Thoracic aorta (tissue), 2 donors: ENCODE results near the gene PDE4D. TPM values are rescaled to one million over a fixed set of nuclear protein-coding genes. Genes with fewer than 3 reads are reported as not detected.

Experiments
- ATAC-seq: fragments of 150-250 bp; one replicate; pipeline ENCODE4 v1.8.0; 2017; ENCODE audit warnings: low read depth; ENCODE audit not compliant: insufficient number of reproducible peaks, low FRiP score
- DNase-seq: peaks from one replicate; pipeline ENCODE4 v3.0.0-alpha.2; 2020; ENCODE audit warnings: low spot score
- H3K27ac ChIP-seq, 2 donors: fragments of 200-600 bp; sonication (generic); 1 replicate in 1 of 2; 2 replicates in 1 of 2; pipeline ENCODE4 v1.5.1; 2016; ENCODE audit warnings: mild to moderate bottlenecking in 2 of 2, moderate library complexity in 2 of 2
- H3K27me3 ChIP-seq: fragments of 200-600 bp; sonication (generic); replicated peaks from 2 replicates; pipeline ENCODE4 v1.6.0; 2016; ENCODE audit warnings: mild to moderate bottlenecking; ENCODE audit not compliant: insufficient read depth
- H3K36me3 ChIP-seq: fragments of 200-600 bp; sonication (generic); one replicate; pipeline ENCODE4 v1.5.1; 2016
- H3K4me1 ChIP-seq, 2 donors: fragments of 200-600 bp; sonication (generic); 1 replicate in 1 of 2; 2 replicates in 1 of 2; pipeline versions ENCODE4 v1.5.1 to v1.6.0; 2016; ENCODE audit warnings: low read depth in 2 of 2, mild to moderate bottlenecking in 1 of 2; ENCODE audit not compliant: control insufficient read depth in 1 of 2
- H3K4me3 ChIP-seq: fragments of 200-600 bp; sonication (generic); 2 replicates; pipeline ENCODE4 v1.5.1; 2016; ENCODE audit warnings: mild to moderate bottlenecking
- H3K9me3 ChIP-seq: fragments of 200-600 bp; sonication (generic); 2 replicates; pipeline ENCODE4 v1.5.1; 2016
- total RNA-seq, 2 donors: library from RNA; depleted of rRNA; stranded (reverse); fragments of >200 nt; gene quantifications; one replicate each; pipeline versions ENCODE4 v1.1.0 to v1.2.3, GENCODE V29; 2016
- TF ChIP-seq, protein P1 (sequence below): fragments of 200-600 bp; sonication (generic); IDR thresholded peaks from one replicate; pipeline ENCODE4 v1.5.1; 2019; ENCODE audit warnings: antibody characterized with exemption

PDE4D gene
- total RNA-seq, 2 donors from 2014 or later: 34.0 to 85.8 TPM

DNA sequence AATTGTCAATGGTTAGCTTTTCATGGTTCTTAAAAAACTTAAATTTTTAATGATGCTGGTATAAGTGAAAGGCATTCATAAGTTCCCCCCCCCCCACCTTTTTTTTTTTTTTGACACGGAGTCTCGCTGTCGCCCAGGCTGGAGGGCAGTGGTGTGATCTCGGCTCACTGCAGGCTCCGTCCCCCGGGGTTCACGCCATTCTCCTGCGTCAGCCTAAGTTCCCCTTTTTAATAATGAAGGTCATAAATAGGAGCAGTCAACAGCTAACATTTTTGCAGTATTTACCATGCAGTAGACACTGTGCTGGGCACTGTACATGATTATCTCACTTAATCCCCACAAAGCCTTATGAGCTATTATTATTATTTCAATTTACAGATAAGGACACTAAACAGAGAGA is 556.3 kb downstream of the PDE4D start:
- DNase-seq (no peak), ATAC-seq (no peak)
- H3K36me3 ChIP-seq: no peaks in the 10 kb centered on the region
- TF ChIP-seq, protein P1, sequence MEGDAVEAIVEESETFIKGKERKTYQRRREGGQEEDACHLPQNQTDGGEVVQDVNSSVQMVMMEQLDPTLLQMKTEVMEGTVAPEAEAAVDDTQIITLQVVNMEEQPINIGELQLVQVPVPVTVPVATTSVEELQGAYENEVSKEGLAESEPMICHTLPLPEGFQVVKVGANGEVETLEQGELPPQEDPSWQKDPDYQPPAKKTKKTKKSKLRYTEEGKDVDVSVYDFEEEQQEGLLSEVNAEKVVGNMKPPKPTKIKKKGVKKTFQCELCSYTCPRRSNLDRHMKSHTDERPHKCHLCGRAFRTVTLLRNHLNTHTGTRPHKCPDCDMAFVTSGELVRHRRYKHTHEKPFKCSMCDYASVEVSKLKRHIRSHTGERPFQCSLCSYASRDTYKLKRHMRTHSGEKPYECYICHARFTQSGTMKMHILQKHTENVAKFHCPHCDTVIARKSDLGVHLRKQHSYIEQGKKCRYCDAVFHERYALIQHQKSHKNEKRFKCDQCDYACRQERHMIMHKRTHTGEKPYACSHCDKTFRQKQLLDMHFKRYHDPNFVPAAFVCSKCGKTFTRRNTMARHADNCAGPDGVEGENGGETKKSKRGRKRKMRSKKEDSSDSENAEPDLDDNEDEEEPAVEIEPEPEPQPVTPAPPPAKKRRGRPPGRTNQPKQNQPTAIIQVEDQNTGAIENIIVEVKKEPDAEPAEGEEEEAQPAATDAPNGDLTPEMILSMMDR: no peak
- no peaks in the 10 kb centered on the region for H3K9me3 ChIP-seq
- no peaks in the 10 kb centered on the region for H3K4me1 ChIP-seq
- no peaks in the 10 kb centered on the region for H3K27me3 ChIP-seq
- no peak overlapping the region for H3K27ac ChIP-seq
- no peak overlapping the region for H3K4me3 ChIP-seq

DNA sequence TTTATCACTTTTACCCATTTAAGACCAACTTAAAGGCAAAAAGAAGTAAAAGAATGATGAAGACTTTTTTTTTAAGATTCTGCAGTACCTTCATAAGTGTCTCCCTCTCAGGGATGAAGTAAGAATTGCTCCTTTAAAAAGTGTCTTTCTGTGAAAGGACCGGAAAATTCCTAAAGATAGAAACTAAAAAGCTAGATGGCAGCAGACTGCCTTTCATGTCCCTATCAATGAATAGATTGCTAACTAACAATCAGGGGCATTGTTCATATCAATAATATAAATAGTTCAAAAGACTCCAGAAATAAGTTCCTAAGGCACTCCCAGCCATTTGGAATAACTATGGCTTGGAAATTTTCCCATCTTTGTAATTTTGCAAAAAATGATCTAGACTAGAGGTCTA is 558.0 kb downstream of the PDE4D start:
- ATAC-seq (no peak), DNase-seq (no peak)
- no peaks in the 10 kb centered on the region for H3K4me1 ChIP-seq
- no peaks in the 10 kb centered on the region for H3K9me3 ChIP-seq
- H3K27ac ChIP-seq: no peak overlapping the region
- H3K4me3 ChIP-seq: no peak overlapping the region
- H3K36me3 ChIP-seq: no peaks in the 10 kb centered on the region
- TF ChIP-seq, protein P1: no peak
- no peaks in the 10 kb centered on the region for H3K27me3 ChIP-seq

DNA sequence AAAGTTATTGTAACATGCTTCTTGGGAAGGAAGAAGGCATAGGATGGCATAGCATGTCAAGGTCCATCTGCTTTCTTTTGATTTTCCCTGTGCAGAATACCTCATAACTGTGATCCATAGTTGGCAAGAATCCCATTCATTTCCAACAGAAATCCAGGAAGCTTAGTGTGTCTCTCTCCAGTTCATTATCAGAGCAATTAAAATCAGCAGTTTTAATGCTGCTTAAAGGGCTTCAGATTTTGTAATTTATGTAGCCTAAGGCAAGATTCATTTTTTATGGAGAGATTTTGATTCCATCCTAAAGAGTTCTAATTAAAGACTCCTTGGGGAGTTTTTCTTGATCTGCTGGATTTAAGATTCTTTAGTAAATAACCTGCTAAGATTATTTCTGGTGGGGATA is 560.1 kb downstream of the PDE4D start:
- no peaks in the 10 kb centered on the region for H3K4me1 ChIP-seq
- no peaks in the 10 kb centered on the region for H3K27me3 ChIP-seq
- TF ChIP-seq, protein P1: no peak
- H3K4me3 ChIP-seq: no peak overlapping the region
- no peaks in the 10 kb centered on the region for H3K9me3 ChIP-seq
- no peak for DNase-seq
- H3K27ac ChIP-seq: no peak overlapping the region
- no peaks in the 10 kb centered on the region for H3K36me3 ChIP-seq
- ATAC-seq: no peak

DNA sequence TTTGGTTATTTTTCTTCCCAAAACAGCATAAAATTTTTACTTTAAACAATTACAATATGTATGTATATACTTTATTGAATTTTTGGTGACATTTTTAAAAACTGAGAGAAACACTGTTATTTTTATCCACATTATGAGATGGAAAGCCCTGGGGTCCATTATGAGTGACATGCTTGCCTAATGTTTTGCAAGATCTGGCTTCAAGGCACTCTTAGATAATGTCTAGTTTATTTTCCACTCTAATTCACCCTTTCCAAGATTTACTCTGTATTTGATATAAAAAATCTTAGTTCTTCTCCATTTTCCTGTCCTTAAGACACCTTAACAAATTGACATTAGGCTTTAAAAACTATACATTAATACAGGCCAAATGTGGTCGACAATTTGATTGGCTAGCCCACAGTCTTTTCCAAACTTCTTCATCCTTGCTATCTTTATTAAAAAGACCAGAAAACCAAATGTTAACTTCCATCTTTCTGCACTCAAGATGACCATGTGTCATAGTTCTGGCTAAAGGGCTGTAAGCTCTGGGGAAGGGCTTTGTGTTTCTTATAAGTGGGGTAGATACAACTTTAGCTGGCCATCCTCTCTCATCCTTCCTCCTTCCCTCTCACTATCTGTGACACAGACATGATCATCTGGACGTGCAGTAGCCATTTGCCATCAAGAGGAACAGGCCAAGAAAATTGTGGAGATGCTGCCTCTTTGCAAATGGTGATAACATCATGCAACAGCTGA is 561.1 kb downstream of the PDE4D start:
- TF ChIP-seq, protein P1: no peak
- DNase-seq (no peak), ATAC-seq (no peak)
- no peaks in the 10 kb centered on the region for H3K27me3 ChIP-seq
- H3K4me3 ChIP-seq: no peak overlapping the region
- H3K9me3 ChIP-seq: no peaks in the 10 kb centered on the region
- no peaks in the 10 kb centered on the region for H3K4me1 ChIP-seq
- H3K27ac ChIP-seq: no peak overlapping the region
- H3K36me3 ChIP-seq: no peaks in the 10 kb centered on the region

DNA sequence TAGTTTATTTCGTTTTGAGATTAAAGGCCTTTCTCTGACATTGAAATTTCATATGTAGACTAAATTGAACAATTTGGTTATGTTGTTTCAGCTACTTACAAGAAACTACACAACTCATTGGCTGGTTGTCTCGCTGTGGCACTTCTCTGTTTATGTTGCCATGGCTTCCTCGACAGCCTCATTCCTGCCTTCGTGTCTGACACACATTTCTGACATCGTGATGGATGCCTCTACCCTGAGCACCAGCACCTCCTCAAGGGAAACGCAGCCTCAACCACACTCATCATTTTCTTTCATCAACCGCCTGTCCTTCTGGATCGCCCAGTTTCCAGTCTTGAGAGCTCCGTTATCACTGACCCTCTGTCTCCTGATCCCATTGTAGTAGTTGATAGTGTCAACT is 562.8 kb downstream of the PDE4D start:
- DNase-seq (no peak), ATAC-seq (no peak)
- Histone ChIP-seq H3K27me3 (no peaks in the 10 kb centered on the region), H3K27ac (no peak overlapping the region), H3K4me1 (no peaks in the 10 kb centered on the region), H3K9me3 (no peaks in the 10 kb centered on the region), H3K4me3 (no peak overlapping the region), H3K36me3 (no peaks in the 10 kb centered on the region)
- TF ChIP-seq, protein P1: no peak
